MM.1S (cell line): ENCODE measurements around the gene GARNL3.

ENCODE experiments used
- EZH2phosphoT487 ChIP-seq: fragments of 300-600 bp; sonication (generic); IDR thresholded peaks from 2 replicates; pipeline ENCODE4 v1.6.1; 2018; ENCODE audit warnings: antibody characterized with exemption, low read length
- TF ChIP-seq, protein P1 (sequence below): fragments of 300-600 bp; sonication (generic); IDR thresholded peaks from 2 replicates; pipeline ENCODE4 v1.5.1; 2016; ENCODE audit warnings: antibody characterized with exemption, low read length, mixed read lengths

DNA sequence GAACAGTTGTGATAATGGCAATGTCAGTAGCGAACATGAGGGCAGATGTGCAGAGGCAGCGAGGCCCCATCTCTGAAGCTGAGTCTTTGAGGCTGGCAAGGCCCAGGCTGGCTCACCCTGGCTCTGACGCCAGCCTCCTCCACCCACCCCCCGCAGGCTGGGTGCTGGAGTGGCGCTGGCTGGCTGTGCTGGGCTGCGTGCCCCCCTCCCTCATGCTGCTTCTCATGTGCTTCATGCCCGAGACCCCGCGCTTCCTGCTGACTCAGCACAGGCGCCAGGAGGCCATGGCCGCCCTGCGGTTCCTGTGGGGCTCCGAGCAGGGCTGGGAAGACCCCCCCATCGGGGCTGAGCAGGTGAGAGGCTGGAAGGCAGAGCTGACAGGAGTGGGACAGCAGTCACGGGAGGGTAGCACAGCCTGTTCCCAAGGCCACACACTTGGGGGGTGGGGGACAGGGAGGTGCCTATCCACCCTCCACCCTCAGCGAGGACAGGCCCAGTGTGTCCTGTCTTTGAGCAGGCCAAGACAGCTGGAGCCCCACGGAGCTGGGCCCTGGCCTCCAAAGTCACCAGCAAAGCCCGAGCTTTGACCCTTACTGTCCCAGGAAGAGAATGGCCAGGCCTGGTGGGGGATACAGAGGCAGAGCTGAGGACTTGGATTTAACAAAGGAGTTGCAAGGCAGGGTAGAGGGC is 138.0 kb downstream of the GARNL3 start:
- TF ChIP-seq, protein P1, sequence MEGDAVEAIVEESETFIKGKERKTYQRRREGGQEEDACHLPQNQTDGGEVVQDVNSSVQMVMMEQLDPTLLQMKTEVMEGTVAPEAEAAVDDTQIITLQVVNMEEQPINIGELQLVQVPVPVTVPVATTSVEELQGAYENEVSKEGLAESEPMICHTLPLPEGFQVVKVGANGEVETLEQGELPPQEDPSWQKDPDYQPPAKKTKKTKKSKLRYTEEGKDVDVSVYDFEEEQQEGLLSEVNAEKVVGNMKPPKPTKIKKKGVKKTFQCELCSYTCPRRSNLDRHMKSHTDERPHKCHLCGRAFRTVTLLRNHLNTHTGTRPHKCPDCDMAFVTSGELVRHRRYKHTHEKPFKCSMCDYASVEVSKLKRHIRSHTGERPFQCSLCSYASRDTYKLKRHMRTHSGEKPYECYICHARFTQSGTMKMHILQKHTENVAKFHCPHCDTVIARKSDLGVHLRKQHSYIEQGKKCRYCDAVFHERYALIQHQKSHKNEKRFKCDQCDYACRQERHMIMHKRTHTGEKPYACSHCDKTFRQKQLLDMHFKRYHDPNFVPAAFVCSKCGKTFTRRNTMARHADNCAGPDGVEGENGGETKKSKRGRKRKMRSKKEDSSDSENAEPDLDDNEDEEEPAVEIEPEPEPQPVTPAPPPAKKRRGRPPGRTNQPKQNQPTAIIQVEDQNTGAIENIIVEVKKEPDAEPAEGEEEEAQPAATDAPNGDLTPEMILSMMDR, result no peak
- TF ChIP-seq EZH2phosphoT487, result no peak
